Keratinocyte (primary cell): ENCODE measurements around the gene SAMD8.

Experiments
- EZH2 ChIP-seq: IDR thresholded peaks from one replicate; pipeline ENCODE4 v1.6.1; 2012; ENCODE audit warnings: inconsistent platforms, mild to moderate bottlenecking, low read length, moderate library complexity
- TF ChIP-seq, protein P1 (sequence below), 3 experiments: IDR thresholded peaks in 1 of 3; conservative IDR thresholded peaks in 1 of 3; optimal IDR thresholded peaks in 1 of 3; 2 replicates in 2 of 3; 3 replicates in 1 of 3; pipeline versions ENCODE3 to v1.5.1; 2011; ENCODE audit warnings: low read length in 3 of 3, mild to moderate bottlenecking in 3 of 3, moderate library complexity in 2 of 3, control low read depth in 1 of 3, inconsistent platforms in 1 of 3; ENCODE audit not compliant: insufficient read depth in 2 of 3; ENCODE audit errors: extremely low read depth in 1 of 3

DNA sequence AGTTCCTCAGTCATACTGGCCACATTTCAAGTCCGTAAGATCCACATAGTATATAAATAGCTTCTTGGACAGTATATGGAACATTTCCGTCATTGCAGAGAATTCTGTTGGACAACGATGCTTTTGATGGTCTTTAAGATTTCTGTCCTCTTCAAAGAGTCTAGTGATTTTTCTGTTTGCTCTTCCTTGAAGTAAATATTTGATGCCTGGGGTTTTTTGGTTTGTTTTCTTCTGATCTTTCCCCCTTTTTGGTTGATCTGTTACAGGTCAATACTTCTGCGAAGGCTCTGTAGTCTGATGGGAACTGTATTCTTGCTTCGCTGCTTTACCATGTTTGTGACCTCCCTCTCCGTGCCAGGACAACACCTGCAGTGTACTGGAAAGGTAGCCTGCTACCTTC is 56.8 kb downstream of the SAMD8 start:
- TF ChIP-seq, protein P1, sequence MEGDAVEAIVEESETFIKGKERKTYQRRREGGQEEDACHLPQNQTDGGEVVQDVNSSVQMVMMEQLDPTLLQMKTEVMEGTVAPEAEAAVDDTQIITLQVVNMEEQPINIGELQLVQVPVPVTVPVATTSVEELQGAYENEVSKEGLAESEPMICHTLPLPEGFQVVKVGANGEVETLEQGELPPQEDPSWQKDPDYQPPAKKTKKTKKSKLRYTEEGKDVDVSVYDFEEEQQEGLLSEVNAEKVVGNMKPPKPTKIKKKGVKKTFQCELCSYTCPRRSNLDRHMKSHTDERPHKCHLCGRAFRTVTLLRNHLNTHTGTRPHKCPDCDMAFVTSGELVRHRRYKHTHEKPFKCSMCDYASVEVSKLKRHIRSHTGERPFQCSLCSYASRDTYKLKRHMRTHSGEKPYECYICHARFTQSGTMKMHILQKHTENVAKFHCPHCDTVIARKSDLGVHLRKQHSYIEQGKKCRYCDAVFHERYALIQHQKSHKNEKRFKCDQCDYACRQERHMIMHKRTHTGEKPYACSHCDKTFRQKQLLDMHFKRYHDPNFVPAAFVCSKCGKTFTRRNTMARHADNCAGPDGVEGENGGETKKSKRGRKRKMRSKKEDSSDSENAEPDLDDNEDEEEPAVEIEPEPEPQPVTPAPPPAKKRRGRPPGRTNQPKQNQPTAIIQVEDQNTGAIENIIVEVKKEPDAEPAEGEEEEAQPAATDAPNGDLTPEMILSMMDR (optimal IDR thresholded peaks at IDR 0.05 in 1 of 3, IDR thresholded peaks at IDR 0.05 in 1 of 3, conservative IDR thresholded peaks at IDR 0.05 in 1 of 3; ENCODE audit: extremely low read depth in 1 of 3, insufficient read depth in 2 of 3, low read length in 3 of 3): no peak
- TF ChIP-seq EZH2: no peak
